GM12878 (cell line): ENCODE measurements around the gene PLCG2. TPM values are rescaled to one million over a fixed set of nuclear protein-coding genes. Genes with fewer than 3 reads are reported as not detected.

ENCODE experiments used
- ATAC-seq: fragments of 200-7000 bp; cut with Tn5 transposase; 3 replicates; pipeline ENCODE4 v1.9.1; 2020; ENCODE audit warnings: mild to moderate bottlenecking, moderate library complexity
- BruUV-seq: library from RNA; stranded (reverse); fragments of 400-500 nt; replicated peaks from 2 replicates; lab custom pipeline; 2021; lab: Mats Ljungman, UMichigan
- CTCF ChIA-PET: fragments of 300-600 bp; sonication (Branson Sonifier 250); formaldehyde crosslinking; extraction: SDS; loops from one replicate; lab custom pipeline; 2021; ENCODE audit warnings: inconsistent platforms; lab: Yijun Ruan, JAX
- POLR2A ChIA-PET: fragments of 350-600 bp; formaldehyde crosslinking; extraction: SDS; loops from one replicate; lab custom pipeline; 2021; ENCODE audit warnings: inconsistent platforms; lab: Charles Lee
- RAD21 ChIA-PET: fragments of 300-600 bp; sonication (Branson Sonifier 250); formaldehyde crosslinking; loops from one replicate; lab custom pipeline; 2023; ENCODE audit warnings: antibody characterized with exemption; ENCODE audit not compliant: unreplicated experiment; lab: Charles Lee
- SMC1A ChIA-PET: fragments of 300-600 bp; sonication (Branson Sonifier 250); formaldehyde crosslinking; loops from one replicate; lab custom pipeline; 2023; ENCODE audit not compliant: unreplicated experiment, uncharacterized antibody; lab: Charles Lee
- DNase-seq: peaks from one replicate; pipeline ENCODE4 v3.0.0-alpha.2; 2011; ENCODE audit warnings: low read depth, low spot score
- FAIRE-seq: peaks from 3 replicates; lab custom pipeline; 2011; peaks lifted over from hg19 to GRCh38; lab: Jason Lieb, UNC
- H2AFZ ChIP-seq: 2 replicates; pipeline ENCODE4 v1.6.0; 2011; ENCODE audit warnings: low read depth, low read length, control low read depth; ENCODE audit not compliant: control insufficient read depth
- H3K27ac ChIP-seq: 2 replicates; pipeline ENCODE4 v1.5.1; 2011; ENCODE audit warnings: control low read depth; ENCODE audit not compliant: control insufficient read depth, insufficient read depth
- H3K27me3 ChIP-seq, 2 experiments: replicated peaks in 1 of 2; 2 replicates each; pipeline versions ENCODE4 v1.6.0 to v1.6.1; 2011; ENCODE audit warnings: low read length in 1 of 2; ENCODE audit not compliant: control insufficient read depth in 2 of 2, insufficient read depth in 2 of 2
- H3K36me3 ChIP-seq, 2 experiments: 2 replicates each; pipeline ENCODE4 v1.5.1; 2011; ENCODE audit warnings: low read length in 1 of 2; ENCODE audit not compliant: control insufficient read depth in 2 of 2, insufficient read depth in 2 of 2
- H3K4me1 ChIP-seq: 2 replicates; pipeline ENCODE4 v1.6.1; 2011; ENCODE audit warnings: mild to moderate bottlenecking, low read length, moderate library complexity, mixed read lengths; ENCODE audit not compliant: control insufficient read depth, insufficient read depth
- H3K4me2 ChIP-seq: 2 replicates; pipeline ENCODE4 v1.6.0; 2011; ENCODE audit warnings: control low read depth; ENCODE audit not compliant: control insufficient read depth, insufficient read depth
- H3K4me3 ChIP-seq: fragments of 200-600 bp; sonication (generic); 2 replicates; pipeline ENCODE4 v1.5.1; 2016
- H3K79me2 ChIP-seq: 2 replicates; pipeline ENCODE4 v1.6.0; 2011; ENCODE audit warnings: low read length; ENCODE audit not compliant: control insufficient read depth, insufficient read depth
- H3K9ac ChIP-seq: 2 replicates; pipeline ENCODE4 v1.8.0; 2011; ENCODE audit warnings: low read length, control low read depth, mixed read lengths; ENCODE audit not compliant: control insufficient read depth, insufficient read depth
- H3K9me3 ChIP-seq: replicated peaks from 3 replicates; pipeline ENCODE4 v1.5.1; 2011; ENCODE audit warnings: mild to moderate bottlenecking, low read length; ENCODE audit not compliant: control insufficient read depth, insufficient read depth
- H4K20me1 ChIP-seq: 2 replicates; pipeline ENCODE4 v1.6.0; 2011; ENCODE audit not compliant: control insufficient read depth, insufficient read depth
- ATF7 ChIP-seq: fragments of 450-650 bp; IDR thresholded peaks from 2 replicates; pipeline ENCODE4 v1.6.1; 2016; ENCODE audit warnings: low read depth, mild to moderate bottlenecking
- BRCA1 ChIP-seq: IDR thresholded peaks from 2 replicates; pipeline ENCODE4 v1.6.1; 2011; ENCODE audit warnings: low read depth, low read length, improper control_type of control experiment
- CHD4 ChIP-seq: fragments of 200-600 bp; sonication (generic); IDR thresholded peaks from 2 replicates; pipeline ENCODE4 v1.6.1; 2016; ENCODE audit warnings: mild to moderate bottlenecking
- FOXK2 ChIP-seq: fragments of 450-650 bp; IDR thresholded peaks from 2 replicates; pipeline ENCODE4 v1.6.1; 2017; ENCODE audit warnings: mild to moderate bottlenecking, moderate library complexity
- NFYA ChIP-seq: IDR thresholded peaks from 2 replicates; pipeline ENCODE4 v1.6.1; 2011; ENCODE audit warnings: low read depth, mild to moderate bottlenecking, low read length, improper control_type of control experiment, borderline replicate concordance
- POLR2A ChIP-seq: IDR thresholded peaks from 2 replicates; pipeline ENCODE4 v1.6.1; 2011; ENCODE audit warnings: low read depth, mild to moderate bottlenecking, low read length
- RB1 ChIP-seq: fragments of 450-650 bp; formaldehyde crosslinking; IDR thresholded peaks from 2 replicates; pipeline ENCODE4 v1.6.1; 2017; ENCODE audit warnings: mild to moderate bottlenecking, borderline replicate concordance
- RUNX3 ChIP-seq: IDR thresholded peaks from 2 replicates; pipeline ENCODE4 v1.6.1; 2012; ENCODE audit warnings: low read length, inconsistent platforms
- STAT3 ChIP-seq: IDR thresholded peaks from 2 replicates; pipeline ENCODE4 v1.6.1; 2011; ENCODE audit warnings: low read depth, low read length, improper control_type of control experiment
- WGBS: methylation state at CpG from one replicate; pipeline ENCODE4 v1.1.6; 2016; ENCODE audit warnings: low lambda C conversion rate; ENCODE audit not compliant: insufficient replicate concordance, insufficient coverage; ENCODE audit errors: missing lambda C conversion rate; 5-methylcytosine and 5-hydroxymethylcytosine counted together
- in situ Hi-C: fragments of 300-500 bp; cut with MboI; formaldehyde crosslinking; loops from 9 replicates; pipeline ENCODE4 v1.14.3; 2018; ENCODE audit warnings: mixed read lengths
- intact Hi-C: fragments of 100-400 bp; cut with micrococcal nuclease; formaldehyde crosslinking; loops from one replicate; pipeline ENCODE4 v1.14.2; 2022; ENCODE audit not compliant: unreplicated experiment
- polyA plus RNA-seq, 11 experiments: library from polyadenylated mRNA; depleted of rRNA in 4 of 11; unstranded in 6 of 11; stranded (reverse) in 5 of 11; fragments of >200 nt; fragmentation: Nextera tagmentation in 4 of 11; fragmentation: Illumina TruSeq in 1 of 11; extraction: Ambion mirVana in 4 of 11; extraction: Trizol in 1 of 11; gene quantifications; 1 replicate in 1 of 11; 2 replicates in 10 of 11; pipeline versions ENCODE4 v1.2.1 to v1.2.3, GENCODE V29; 2011 to 2016; ENCODE audit warnings: inconsistent platforms in 2 of 11, missing spikeins in 2 of 11, low read depth in 1 of 11
- total RNA-seq, 4 experiments: library from RNA; depleted of rRNA in 3 of 4; stranded (reverse); fragments of >200 nt in 3 of 4; fragmentation: Illumina TruSeq in 1 of 4; extraction: Trizol in 1 of 4; gene quantifications; 2 replicates each; pipeline versions ENCODE4 v1.2.1 to v1.2.3, GENCODE V29; 2013 to 2021
- TF ChIP-seq, protein P1 (sequence below): fragments of 450-650 bp; IDR thresholded peaks from 2 replicates; pipeline ENCODE4 v1.6.1; 2017; ENCODE audit warnings: mild to moderate bottlenecking, moderate library complexity
- TF ChIP-seq, protein P2 (sequence below): IDR thresholded peaks from 2 replicates; pipeline ENCODE4 v1.6.1; 2011; ENCODE audit warnings: borderline replicate concordance, low read depth, mild to moderate bottlenecking, moderate library complexity, mixed read lengths, low read length; ENCODE audit not compliant: insufficient read depth; ENCODE audit errors: extremely low read length
- TF ChIP-seq, protein P3 (sequence below): fragments of 450-650 bp; formaldehyde crosslinking; IDR thresholded peaks from 2 replicates; pipeline ENCODE4 v1.5.0; 2022; ENCODE audit warnings: mild to moderate bottlenecking, missing genetic modification characterization
- TF ChIP-seq, protein P4 (sequence below): IDR thresholded peaks from 2 replicates; pipeline ENCODE4 v1.6.1; 2012; ENCODE audit warnings: mild to moderate bottlenecking, low read depth, low read length

PLCG2 gene
- total and polyA plus RNA-seq, 10 of the 15 experiments (the other 5 are each of a cell fraction or from before 2014, with no cell fraction given), result 47.6 to 256 (median 149) TPM

DNA sequence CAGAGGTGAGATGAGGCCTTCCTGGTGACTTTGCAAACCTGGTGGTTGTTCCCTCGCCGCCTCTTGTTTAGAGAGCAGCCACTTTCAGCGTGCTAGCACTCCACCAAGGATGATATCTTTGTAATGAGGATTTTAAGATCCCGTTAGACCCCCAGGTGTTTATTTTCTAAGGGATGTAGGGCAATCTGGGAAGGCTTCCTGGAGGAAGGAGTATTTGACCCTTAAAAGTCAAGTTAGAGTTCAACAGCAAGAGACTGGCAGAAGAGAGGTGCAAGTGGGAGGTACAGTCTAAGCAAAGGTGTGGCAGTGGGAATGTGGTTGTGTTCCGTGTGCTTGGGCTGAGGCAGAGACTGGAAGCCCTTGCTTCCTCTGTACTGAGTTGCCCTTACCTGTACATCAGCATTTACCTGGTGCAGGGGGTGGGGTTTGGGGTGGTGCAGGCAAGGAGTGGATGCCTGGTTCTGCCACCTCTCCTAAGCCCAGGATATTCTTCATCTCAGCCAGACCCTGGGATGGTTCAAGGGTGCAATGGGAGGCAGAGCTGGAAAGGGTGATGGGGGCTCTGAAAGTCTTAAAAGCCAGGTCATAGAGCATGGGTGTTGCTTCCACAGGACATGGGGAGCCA, 148.6 kb downstream of the PLCG2 start:
- Histone ChIP-seq H3K27me3 (no peaks in the 10 kb centered on the region), H3K4me2 (no peak overlapping the region), H3K9ac (no peak overlapping the region), H4K20me1 (no peaks in the 10 kb centered on the region), H3K9me3 (no peaks in the 10 kb centered on the region), H3K79me2 (no peaks in the 10 kb centered on the region), H3K27ac (no peak overlapping the region), H3K4me3 (no peak overlapping the region), H3K36me3 (peaks cover 43 to 61% of the 10 kb centered on the region in 2 experiments), H3K4me1 (no peaks in the 10 kb centered on the region), H2AFZ (no peak overlapping the region)
- in situ Hi-C loops (no loop called here), intact Hi-C loops (no loop called here)
- no peak for FAIRE-seq
- ChIA-PET CTCF (no interaction called here), POLR2A (no interaction called here), RAD21 (no interaction called here), SMC1A (no interaction called here)
- BruUV-seq, result no TSS peak
- ATAC-seq, result no peak
- DNase-seq, result no peak
- 98% methylated on average over 5 of the region's 5 CpGs for WGBS
- TF ChIP-seq RB1 (no peak), BRCA1 (no peak), CHD4 (no peak), RUNX3 (no peak), POLR2A (no peak), FOXK2 (no peak), ATF7 (no peak), STAT3 (no peak), NFYA (no peak)
- TF ChIP-seq, protein P1, sequence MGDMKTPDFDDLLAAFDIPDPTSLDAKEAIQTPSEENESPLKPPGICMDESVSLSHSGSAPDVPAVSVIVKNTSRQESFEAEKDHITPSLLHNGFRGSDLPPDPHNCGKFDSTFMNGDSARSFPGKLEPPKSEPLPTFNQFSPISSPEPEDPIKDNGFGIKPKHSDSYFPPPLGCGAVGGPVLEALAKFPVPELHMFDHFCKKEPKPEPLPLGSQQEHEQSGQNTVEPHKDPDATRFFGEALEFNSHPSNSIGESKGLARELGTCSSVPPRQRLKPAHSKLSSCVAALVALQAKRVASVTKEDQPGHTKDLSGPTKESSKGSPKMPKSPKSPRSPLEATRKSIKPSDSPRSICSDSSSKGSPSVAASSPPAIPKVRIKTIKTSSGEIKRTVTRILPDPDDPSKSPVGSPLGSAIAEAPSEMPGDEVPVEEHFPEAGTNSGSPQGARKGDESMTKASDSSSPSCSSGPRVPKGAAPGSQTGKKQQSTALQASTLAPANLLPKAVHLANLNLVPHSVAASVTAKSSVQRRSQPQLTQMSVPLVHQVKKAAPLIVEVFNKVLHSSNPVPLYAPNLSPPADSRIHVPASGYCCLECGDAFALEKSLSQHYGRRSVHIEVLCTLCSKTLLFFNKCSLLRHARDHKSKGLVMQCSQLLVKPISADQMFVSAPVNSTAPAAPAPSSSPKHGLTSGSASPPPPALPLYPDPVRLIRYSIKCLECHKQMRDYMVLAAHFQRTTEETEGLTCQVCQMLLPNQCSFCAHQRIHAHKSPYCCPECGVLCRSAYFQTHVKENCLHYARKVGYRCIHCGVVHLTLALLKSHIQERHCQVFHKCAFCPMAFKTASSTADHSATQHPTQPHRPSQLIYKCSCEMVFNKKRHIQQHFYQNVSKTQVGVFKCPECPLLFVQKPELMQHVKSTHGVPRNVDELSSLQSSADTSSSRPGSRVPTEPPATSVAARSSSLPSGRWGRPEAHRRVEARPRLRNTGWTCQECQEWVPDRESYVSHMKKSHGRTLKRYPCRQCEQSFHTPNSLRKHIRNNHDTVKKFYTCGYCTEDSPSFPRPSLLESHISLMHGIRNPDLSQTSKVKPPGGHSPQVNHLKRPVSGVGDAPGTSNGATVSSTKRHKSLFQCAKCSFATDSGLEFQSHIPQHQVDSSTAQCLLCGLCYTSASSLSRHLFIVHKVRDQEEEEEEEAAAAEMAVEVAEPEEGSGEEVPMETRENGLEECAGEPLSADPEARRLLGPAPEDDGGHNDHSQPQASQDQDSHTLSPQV, result no peak
- TF ChIP-seq, protein P2, sequence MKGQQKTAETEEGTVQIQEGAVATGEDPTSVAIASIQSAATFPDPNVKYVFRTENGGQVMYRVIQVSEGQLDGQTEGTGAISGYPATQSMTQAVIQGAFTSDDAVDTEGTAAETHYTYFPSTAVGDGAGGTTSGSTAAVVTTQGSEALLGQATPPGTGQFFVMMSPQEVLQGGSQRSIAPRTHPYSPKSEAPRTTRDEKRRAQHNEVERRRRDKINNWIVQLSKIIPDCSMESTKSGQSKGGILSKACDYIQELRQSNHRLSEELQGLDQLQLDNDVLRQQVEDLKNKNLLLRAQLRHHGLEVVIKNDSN, result no peak
- TF ChIP-seq, protein P3, sequence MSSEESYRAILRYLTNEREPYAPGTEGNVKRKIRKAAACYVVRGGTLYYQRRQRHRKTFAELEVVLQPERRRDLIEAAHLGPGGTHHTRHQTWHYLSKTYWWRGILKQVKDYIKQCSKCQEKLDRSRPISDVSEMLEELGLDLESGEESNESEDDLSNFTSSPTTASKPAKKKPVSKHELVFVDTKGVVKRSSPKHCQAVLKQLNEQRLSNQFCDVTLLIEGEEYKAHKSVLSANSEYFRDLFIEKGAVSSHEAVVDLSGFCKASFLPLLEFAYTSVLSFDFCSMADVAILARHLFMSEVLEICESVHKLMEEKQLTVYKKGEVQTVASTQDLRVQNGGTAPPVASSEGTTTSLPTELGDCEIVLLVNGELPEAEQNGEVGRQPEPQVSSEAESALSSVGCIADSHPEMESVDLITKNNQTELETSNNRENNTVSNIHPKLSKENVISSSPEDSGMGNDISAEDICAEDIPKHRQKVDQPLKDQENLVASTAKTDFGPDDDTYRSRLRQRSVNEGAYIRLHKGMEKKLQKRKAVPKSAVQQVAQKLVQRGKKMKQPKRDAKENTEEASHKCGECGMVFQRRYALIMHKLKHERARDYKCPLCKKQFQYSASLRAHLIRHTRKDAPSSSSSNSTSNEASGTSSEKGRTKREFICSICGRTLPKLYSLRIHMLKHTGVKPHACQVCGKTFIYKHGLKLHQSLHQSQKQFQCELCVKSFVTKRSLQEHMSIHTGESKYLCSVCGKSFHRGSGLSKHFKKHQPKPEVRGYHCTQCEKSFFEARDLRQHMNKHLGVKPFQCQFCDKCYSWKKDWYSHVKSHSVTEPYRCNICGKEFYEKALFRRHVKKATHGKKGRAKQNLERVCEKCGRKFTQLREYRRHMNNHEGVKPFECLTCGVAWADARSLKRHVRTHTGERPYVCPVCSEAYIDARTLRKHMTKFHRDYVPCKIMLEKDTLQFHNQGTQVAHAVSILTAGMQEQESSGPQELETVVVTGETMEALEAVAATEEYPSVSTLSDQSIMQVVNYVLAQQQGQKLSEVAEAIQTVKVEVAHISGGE (CRISPR knock-in tag), result no peak
- TF ChIP-seq, protein P4, sequence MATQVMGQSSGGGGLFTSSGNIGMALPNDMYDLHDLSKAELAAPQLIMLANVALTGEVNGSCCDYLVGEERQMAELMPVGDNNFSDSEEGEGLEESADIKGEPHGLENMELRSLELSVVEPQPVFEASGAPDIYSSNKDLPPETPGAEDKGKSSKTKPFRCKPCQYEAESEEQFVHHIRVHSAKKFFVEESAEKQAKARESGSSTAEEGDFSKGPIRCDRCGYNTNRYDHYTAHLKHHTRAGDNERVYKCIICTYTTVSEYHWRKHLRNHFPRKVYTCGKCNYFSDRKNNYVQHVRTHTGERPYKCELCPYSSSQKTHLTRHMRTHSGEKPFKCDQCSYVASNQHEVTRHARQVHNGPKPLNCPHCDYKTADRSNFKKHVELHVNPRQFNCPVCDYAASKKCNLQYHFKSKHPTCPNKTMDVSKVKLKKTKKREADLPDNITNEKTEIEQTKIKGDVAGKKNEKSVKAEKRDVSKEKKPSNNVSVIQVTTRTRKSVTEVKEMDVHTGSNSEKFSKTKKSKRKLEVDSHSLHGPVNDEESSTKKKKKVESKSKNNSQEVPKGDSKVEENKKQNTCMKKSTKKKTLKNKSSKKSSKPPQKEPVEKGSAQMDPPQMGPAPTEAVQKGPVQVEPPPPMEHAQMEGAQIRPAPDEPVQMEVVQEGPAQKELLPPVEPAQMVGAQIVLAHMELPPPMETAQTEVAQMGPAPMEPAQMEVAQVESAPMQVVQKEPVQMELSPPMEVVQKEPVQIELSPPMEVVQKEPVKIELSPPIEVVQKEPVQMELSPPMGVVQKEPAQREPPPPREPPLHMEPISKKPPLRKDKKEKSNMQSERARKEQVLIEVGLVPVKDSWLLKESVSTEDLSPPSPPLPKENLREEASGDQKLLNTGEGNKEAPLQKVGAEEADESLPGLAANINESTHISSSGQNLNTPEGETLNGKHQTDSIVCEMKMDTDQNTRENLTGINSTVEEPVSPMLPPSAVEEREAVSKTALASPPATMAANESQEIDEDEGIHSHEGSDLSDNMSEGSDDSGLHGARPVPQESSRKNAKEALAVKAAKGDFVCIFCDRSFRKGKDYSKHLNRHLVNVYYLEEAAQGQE, result no peak
